K562 (cell line): ENCODE measurements around the gene SLC22A12. TPM values are rescaled to one million over a fixed set of nuclear protein-coding genes. Genes with fewer than 3 reads are reported as not detected.

ENCODE experiments used
- CBX3 ChIP-seq, 2 experiments: IDR thresholded peaks; 1 replicate in 1 of 2; 2 replicates in 1 of 2; pipeline ENCODE4 v1.6.1; 2012; ENCODE audit warnings: inconsistent platforms in 2 of 2, low read length in 2 of 2, borderline replicate concordance in 1 of 2, control low read depth in 1 of 2
- CTCF ChIP-seq, 3 experiments: IDR thresholded peaks in 2 of 3; conservative IDR thresholded peaks in 1 of 3; 2 replicates each; pipeline ENCODE4 v1.5.1; 2011 to 2012; ENCODE audit warnings: low read length in 3 of 3, mild to moderate bottlenecking in 3 of 3, control low read depth in 2 of 3, improper control_type of control experiment in 1 of 3, inconsistent platforms in 1 of 3, low read depth in 1 of 3, mixed read lengths in 1 of 3, moderate library complexity in 1 of 3; ENCODE audit not compliant: insufficient read depth in 2 of 3
- ETV1 ChIP-seq: fragments of 450-650 bp; conservative IDR thresholded peaks from 2 replicates; pipeline ENCODE4 v1.6.1; 2016; ENCODE audit warnings: missing genetic modification characterization, control low read depth, low read depth, missing compliant biosample characterization
- POLR3A ChIP-seq: IDR thresholded peaks from 2 replicates; pipeline ENCODE4 v1.6.1; 2011; ENCODE audit warnings: borderline replicate concordance, mild to moderate bottlenecking, moderate library complexity; ENCODE audit not compliant: insufficient read length, insufficient read depth; ENCODE audit errors: extremely low read depth
- RB1 ChIP-seq: fragments of 450-650 bp; IDR thresholded peaks from 2 replicates; pipeline ENCODE4 v1.6.1; 2017; ENCODE audit warnings: low read depth, mild to moderate bottlenecking
- SIRT6 ChIP-seq: IDR thresholded peaks from one replicate; pipeline ENCODE4 v1.6.1; 2012; ENCODE audit warnings: low read depth, mild to moderate bottlenecking, control low read depth, inconsistent platforms, low read length, moderate library complexity
- SRSF7 ChIP-seq: fragments of 200-400 bp; formaldehyde crosslinking; optimal IDR thresholded peaks from 2 replicates; pipeline ENCODE3; 2017; ENCODE audit warnings: mild to moderate bottlenecking, low read depth, low read length
- YY1 ChIP-seq, 3 experiments: IDR thresholded peaks; 2 replicates each; pipeline ENCODE4 v1.6.1; 2011; ENCODE audit warnings: low read length in 2 of 3, mild to moderate bottlenecking in 2 of 3, moderate library complexity in 2 of 3, borderline replicate concordance in 1 of 3, control low read depth in 1 of 3, low read depth in 1 of 3; ENCODE audit not compliant: insufficient read depth in 3 of 3, insufficient replicate concordance in 2 of 3, control insufficient read depth in 1 of 3, insufficient read length in 1 of 3; ENCODE audit errors: extremely low read depth in 1 of 3
- ZNF217 ChIP-seq: sonication (generic); formaldehyde crosslinking; IDR thresholded peaks from 2 replicates; pipeline ENCODE4 v1.8.0; 2022; ENCODE audit warnings: mild to moderate bottlenecking, missing genetic modification reagents
- ZNF551 ChIP-seq: fragments of 250-450 bp; sonication (Bioruptor Pico); IDR thresholded peaks from 2 replicates; pipeline ENCODE4 v1.5.0; 2021; ENCODE audit warnings: mild to moderate bottlenecking, moderate library complexity
- polyA plus RNA-seq, 8 experiments: library from polyadenylated mRNA; depleted of rRNA in 4 of 8; stranded (reverse) in 5 of 8; unstranded in 3 of 8; fragments of >200 nt; fragmentation: Nextera tagmentation in 2 of 8; fragmentation: Illumina TruSeq in 1 of 8; extraction: Ambion mirVana in 2 of 8; extraction: Trizol in 1 of 8; gene quantifications; 2 replicates each; pipeline versions ENCODE4 v1.2.1 to v1.2.3, GENCODE V29; 2011 to 2014; ENCODE audit warnings: inconsistent platforms in 1 of 8, missing spikeins in 1 of 8
- total RNA-seq, 7 experiments: library from RNA; depleted of rRNA in 6 of 7; stranded (reverse); fragments of >200 nt in 6 of 7; fragmentation: Illumina TruSeq in 2 of 7; extraction: Trizol in 2 of 7; gene quantifications; 2 replicates each; pipeline versions ENCODE4 v1.2.1 to v1.2.3, GENCODE V29; 2011 to 2021; ENCODE audit warnings: low replicate concordance in 1 of 7
- TF ChIP-seq, protein P1 (sequence below): IDR thresholded peaks from 2 replicates; pipeline ENCODE4 v1.6.1; 2016; ENCODE audit warnings: missing genetic modification characterization, missing compliant biosample characterization

SLC22A12 gene
- total and polyA plus RNA-seq, 9 of the 15 experiments (the other 6 are each of a cell fraction or from before 2014, with no cell fraction given), result not detected

- no peak for TF ChIP-seq YY1 (IDR thresholded peaks at IDR 0.05; ENCODE audit: borderline replicate concordance in 1 of 3, control insufficient read depth in 1 of 3, extremely low read depth in 1 of 3, insufficient read depth in 3 of 3, insufficient read length in 1 of 3, insufficient replicate concordance in 2 of 3, low read depth in 1 of 3, low read length in 2 of 3)
- TF ChIP-seq, protein P1, sequence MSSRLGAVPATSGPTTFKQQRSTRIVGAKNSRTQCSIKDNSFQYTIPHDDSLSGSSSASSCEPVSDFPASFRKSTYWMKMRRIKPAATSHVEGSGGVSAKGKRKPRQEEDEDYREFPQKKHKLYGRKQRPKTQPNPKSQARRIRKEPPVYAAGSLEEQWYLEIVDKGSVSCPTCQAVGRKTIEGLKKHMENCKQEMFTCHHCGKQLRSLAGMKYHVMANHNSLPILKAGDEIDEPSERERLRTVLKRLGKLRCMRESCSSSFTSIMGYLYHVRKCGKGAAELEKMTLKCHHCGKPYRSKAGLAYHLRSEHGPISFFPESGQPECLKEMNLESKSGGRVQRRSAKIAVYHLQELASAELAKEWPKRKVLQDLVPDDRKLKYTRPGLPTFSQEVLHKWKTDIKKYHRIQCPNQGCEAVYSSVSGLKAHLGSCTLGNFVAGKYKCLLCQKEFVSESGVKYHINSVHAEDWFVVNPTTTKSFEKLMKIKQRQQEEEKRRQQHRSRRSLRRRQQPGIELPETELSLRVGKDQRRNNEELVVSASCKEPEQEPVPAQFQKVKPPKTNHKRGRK, result no peak
- TF ChIP-seq RB1, result peak; percentile 37; the same call in 1 of the 2 replicates
- no peak for TF ChIP-seq SRSF7
- no peak for TF ChIP-seq SIRT6
- TF ChIP-seq ZNF551 (CRISPR knock-in tag), result no peak
- peak; percentile 80 to 90 (median 88) for TF ChIP-seq CTCF (IDR thresholded peaks at IDR 0.05 in 2 of 3, conservative IDR thresholded peaks at IDR 0.05 in 1 of 3; ENCODE audit: insufficient read depth in 2 of 3, low read depth in 1 of 3, low read length in 3 of 3)
- no peak for TF ChIP-seq ZNF217 (CRISPR knock-in tag)
- no peak for TF ChIP-seq POLR3A
- TF ChIP-seq CBX3 (IDR thresholded peaks at IDR 0.05; ENCODE audit: borderline replicate concordance in 1 of 2, low read length in 2 of 2), result no peak
- no peak for TF ChIP-seq ETV1
Observed at GRCh38 chr11:64649291-64649697, 58.3 kb downstream of the SLC22A12 start (continued).
